Mesenchymal stem cell (in vitro differentiated cells and primary cell): ENCODE results near the gene GPATCH4.

Source experiments
- DNase-seq: peaks from one replicate; pipeline ENCODE4 v3.0.0-alpha.2; 2013
- H2AFZ ChIP-seq: one replicate; pipeline ENCODE4 v1.6.1; 2013; ENCODE audit warnings: low read depth, mild to moderate bottlenecking, control low read depth, inconsistent platforms, low read length, moderate library complexity
- H2AK5ac ChIP-seq: 2 replicates; pipeline ENCODE4 v1.6.1; 2013; ENCODE audit warnings: low read length, moderate library complexity, mild to moderate bottlenecking, inconsistent platforms; ENCODE audit not compliant: severe bottlenecking
- H2BK120ac ChIP-seq: one replicate; pipeline ENCODE4 v1.6.1; 2013; ENCODE audit warnings: low read depth, mild to moderate bottlenecking, inconsistent platforms, low read length, moderate library complexity
- H2BK12ac ChIP-seq, 2 experiments: one replicate each; pipeline ENCODE4 v1.6.1; 2013; ENCODE audit warnings: inconsistent platforms in 2 of 2, low read length in 2 of 2, mild to moderate bottlenecking in 2 of 2, moderate library complexity in 2 of 2, control low read depth in 1 of 2
- H2BK15ac ChIP-seq: one replicate; pipeline ENCODE4 v1.6.1; 2013; ENCODE audit warnings: mild to moderate bottlenecking, low read depth, inconsistent platforms; ENCODE audit not compliant: poor library complexity, severe bottlenecking
- H2BK5ac ChIP-seq: 2 replicates; pipeline ENCODE4 v1.6.1; 2013; ENCODE audit warnings: low read depth, mild to moderate bottlenecking, low read length, control low read depth, inconsistent platforms; ENCODE audit not compliant: poor library complexity, severe bottlenecking
- H3K14ac ChIP-seq, 2 experiments: one replicate each; pipeline ENCODE4 v1.6.1; 2013; ENCODE audit warnings: inconsistent platforms in 2 of 2, low read length in 2 of 2, control low read depth in 1 of 2, mild to moderate bottlenecking in 1 of 2, moderate library complexity in 1 of 2
- H3K18ac ChIP-seq, 2 experiments: one replicate each; pipeline ENCODE4 v1.6.1; 2013; ENCODE audit warnings: inconsistent platforms in 2 of 2, low read length in 2 of 2, control low read depth in 1 of 2, low read depth in 1 of 2, mild to moderate bottlenecking in 1 of 2
- H3K23ac ChIP-seq, 2 experiments: one replicate each; pipeline ENCODE4 v1.6.1; 2013; ENCODE audit warnings: inconsistent platforms in 2 of 2, low read length in 2 of 2, mild to moderate bottlenecking in 2 of 2, moderate library complexity in 2 of 2, control low read depth in 1 of 2
- H3K27ac ChIP-seq: 2 replicates; pipeline ENCODE4 v1.5.1; 2013; ENCODE audit warnings: mild to moderate bottlenecking, moderate library complexity, low read length, control low read depth, inconsistent platforms; ENCODE audit not compliant: poor library complexity, severe bottlenecking
- H3K27me3 ChIP-seq, 2 experiments: 2 replicates each; pipeline versions ENCODE4 v1.6.1 to v1.7.0; 2013; ENCODE audit warnings: low read length in 2 of 2, mild to moderate bottlenecking in 2 of 2, moderate library complexity in 2 of 2, control low read depth in 1 of 2, inconsistent platforms in 1 of 2; ENCODE audit not compliant: control insufficient read depth in 1 of 2, insufficient read depth in 1 of 2
- H3K36me3 ChIP-seq, 2 experiments: 2 replicates each; pipeline versions ENCODE4 v1.6.1 to v1.7.0; 2013; ENCODE audit warnings: low read length in 2 of 2, control low read depth in 1 of 2, inconsistent platforms in 1 of 2, low read depth in 1 of 2, mild to moderate bottlenecking in 1 of 2; ENCODE audit not compliant: insufficient read depth in 2 of 2, control insufficient read depth in 1 of 2
- H3K4ac ChIP-seq, 2 experiments: one replicate each; pipeline ENCODE4 v1.6.1; 2013; ENCODE audit warnings: inconsistent platforms in 2 of 2, low read length in 2 of 2, mild to moderate bottlenecking in 2 of 2, moderate library complexity in 2 of 2, control low read depth in 1 of 2, low read depth in 1 of 2
- H3K4me1 ChIP-seq: 2 replicates; pipeline ENCODE4 v1.6.1; 2013; ENCODE audit warnings: low read depth, low read length, control low read depth; ENCODE audit not compliant: control insufficient read depth, insufficient read depth
- H3K4me2 ChIP-seq: 2 replicates; pipeline ENCODE4 v1.6.1; 2013; ENCODE audit warnings: low read length, mild to moderate bottlenecking, inconsistent platforms; ENCODE audit not compliant: poor library complexity, severe bottlenecking
- H3K4me3 ChIP-seq, 2 experiments: 2 replicates each; pipeline versions ENCODE4 v1.5.1 to v1.7.0; 2013; ENCODE audit warnings: low read length in 2 of 2, mild to moderate bottlenecking in 2 of 2, control low read depth in 1 of 2, low read depth in 1 of 2; ENCODE audit not compliant: insufficient read depth in 1 of 2
- H3K79me1 ChIP-seq: replicated peaks from 2 replicates; pipeline ENCODE4 v1.6.1; 2013; ENCODE audit warnings: mild to moderate bottlenecking, control low read depth, low read length, inconsistent platforms; ENCODE audit not compliant: poor library complexity, severe bottlenecking
- H3K9ac ChIP-seq: 2 replicates; pipeline ENCODE4 v1.7.0; 2013; ENCODE audit warnings: mild to moderate bottlenecking, low read length, moderate library complexity
- H3K9me3 ChIP-seq: 2 replicates; pipeline ENCODE4 v1.7.0; 2013; ENCODE audit warnings: mild to moderate bottlenecking, low read length; ENCODE audit not compliant: control insufficient read depth
- H4K8ac ChIP-seq: one replicate; pipeline ENCODE4 v1.6.1; 2013; ENCODE audit warnings: inconsistent platforms, mild to moderate bottlenecking, low read length, moderate library complexity
- H4K91ac ChIP-seq: one replicate; pipeline ENCODE4 v1.6.1; 2013; ENCODE audit warnings: mild to moderate bottlenecking, low read length, inconsistent platforms
- WGBS: methylation state at CpG from one replicate; pipeline ENCODE4 v1.1.7; 2013; ENCODE audit warnings: mixed read lengths; 5-methylcytosine and 5-hydroxymethylcytosine counted together

GPATCH4 gene

GRCh38 chr1:156627313-156627880 lies 26.1 kb upstream of the GPATCH4 start:
- Histone ChIP-seq H3K27me3 (peaks cover 63 to 82% of the 10 kb centered on the region in 2 experiments), H3K27ac (no peak overlapping the region), H2BK5ac (no peak overlapping the region), H3K18ac (no peak overlapping the region), H3K4ac (no peak overlapping the region), H4K91ac (no peak overlapping the region), H2BK120ac (no peak overlapping the region), H3K36me3 (no peaks in the 10 kb centered on the region), H2AFZ (no peak overlapping the region), H3K9ac (no peak overlapping the region), H3K4me1 (peaks cover 19% of the 10 kb centered on the region), H3K4me3 (no peak overlapping the region), H3K79me1 (no peaks in the 10 kb centered on the region), H3K9me3 (no peaks in the 10 kb centered on the region), H2BK12ac (no peak overlapping the region), H2BK15ac (no peak overlapping the region), H3K23ac (no peak overlapping the region), H3K14ac (no peak overlapping the region), H4K8ac (no peak overlapping the region), H3K4me2 (no peak overlapping the region), H2AK5ac (no peak overlapping the region)
- 77% methylated on average over 2 of the region's 2 CpGs for WGBS
- DNase-seq: peak; percentile 74

GRCh38 chr1:156626079-156626438 lies 24.8 kb upstream of the GPATCH4 start:
- Histone ChIP-seq H3K4me3 (no peak overlapping the region), H2BK15ac (no peak overlapping the region), H3K27ac (no peak overlapping the region), H4K91ac (no peak overlapping the region), H2BK5ac (no peak overlapping the region), H3K14ac (no peak overlapping the region), H2BK12ac (no peak overlapping the region), H3K27me3 (peaks cover 65 to 84% of the 10 kb centered on the region in 2 experiments), H3K18ac (no peak overlapping the region), H2BK120ac (no peak overlapping the region), H3K36me3 (no peaks in the 10 kb centered on the region), H3K23ac (no peak overlapping the region), H2AK5ac (no peak overlapping the region), H3K4me2 (no peak overlapping the region), H4K8ac (no peak overlapping the region), H2AFZ (no peak overlapping the region), H3K79me1 (no peaks in the 10 kb centered on the region), H3K4me1 (peaks cover 19% of the 10 kb centered on the region), H3K4ac (no peak overlapping the region), H3K9ac (no peak overlapping the region), H3K9me3 (no peaks in the 10 kb centered on the region)
- 42% methylated on average over 4 of the region's 4 CpGs for WGBS
- DNase-seq: no peak

GRCh38 chr1:156625436-156626078 lies 24.3 kb upstream of the GPATCH4 start:
- Histone ChIP-seq H2BK12ac (peak overlapping the region in 1 of 2 experiments; percentile 38), H3K23ac (no peak overlapping the region), H4K91ac (no peak overlapping the region), H3K4me2 (peak overlapping the region; percentile 63), H2AFZ (no peak overlapping the region), H3K9me3 (no peaks in the 10 kb centered on the region), H3K9ac (no peak overlapping the region), H3K14ac (no peak overlapping the region), H2BK15ac (peak overlapping the region; percentile 80), H3K27me3 (peaks cover 65 to 84% of the 10 kb centered on the region in 2 experiments), H3K79me1 (no peaks in the 10 kb centered on the region), H3K4ac (no peak overlapping the region), H2BK5ac (no peak overlapping the region), H3K27ac (no peak overlapping the region), H3K18ac (peak overlapping the region in 1 of 2 experiments; percentile 35), H3K4me3 (peak overlapping the region in 1 of 2 experiments; percentile 41), H3K4me1 (peaks cover 19% of the 10 kb centered on the region), H2AK5ac (no peak overlapping the region), H3K36me3 (no peaks in the 10 kb centered on the region), H2BK120ac (no peak overlapping the region), H4K8ac (peak overlapping the region; percentile 27)
- WGBS: 4% methylated on average over 45 of the region's 45 CpGs
- peak; percentile 56 for DNase-seq

GRCh38 chr1:156624814-156625435 lies 23.6 kb upstream of the GPATCH4 start:
- Histone ChIP-seq H3K18ac (peak overlapping the region in 1 of 2 experiments; percentile 76), H2BK120ac (no peak overlapping the region), H2BK12ac (peak overlapping the region; percentile 61 to 83), H3K9me3 (no peaks in the 10 kb centered on the region), H3K27me3 (peaks cover 68 to 90% of the 10 kb centered on the region in 2 experiments), H3K9ac (no peak overlapping the region), H3K4ac (peak overlapping the region in 1 of 2 experiments; percentile 35), H3K4me2 (peak overlapping the region; percentile 93), H2BK15ac (peak overlapping the region; percentile 80), H2AK5ac (no peak overlapping the region), H3K27ac (no peak overlapping the region), H4K91ac (peak overlapping the region; percentile 54), H2AFZ (peak overlapping the region; percentile 46), H3K79me1 (no peaks in the 10 kb centered on the region), H4K8ac (peak overlapping the region; percentile 19), H2BK5ac (no peak overlapping the region), H3K23ac (peak overlapping the region in 1 of 2 experiments; percentile 99), H3K36me3 (no peaks in the 10 kb centered on the region), H3K14ac (no peak overlapping the region), H3K4me3 (peak overlapping the region; percentile 50 to 58), H3K4me1 (peaks cover 19% of the 10 kb centered on the region)
- WGBS: 1% methylated on average over 50 of the region's 55 CpGs
- DNase-seq: no peak
